K562 (cell line): ENCODE results near the gene DBP. TPM values are rescaled to one million over a fixed set of nuclear protein-coding genes. Genes with fewer than 3 reads are reported as not detected.

Source experiments
- ATAC-seq: fragments of 200-7000 bp; cut with Tn5 transposase; 3 replicates; pipeline ENCODE4 v1.9.1; 2020; ENCODE audit warnings: moderate library complexity
- BruUV-seq: library from RNA; stranded (reverse); fragments of 400-500 nt; replicated peaks from 2 replicates; lab custom pipeline; 2021; lab: Mats Ljungman, UMichigan
- CTCF ChIA-PET: fragments of 300-600 bp; formaldehyde crosslinking; extraction: SDS; loops from one replicate; lab custom pipeline; 2021; ENCODE audit warnings: low intra/inter-chr PET ratio; lab: Yijun Ruan, JAX
- POLR2A ChIA-PET: fragments of 300-600, 350-650 bp; sonication (Branson Sonifier 250); formaldehyde crosslinking; extraction: SDS; loops from one replicate; lab custom pipeline; 2021; ENCODE audit warnings: antibody characterized with exemption, inconsistent platforms; lab: Yijun Ruan, JAX
- DNase-seq, 4 experiments: peaks; one replicate each; pipeline versions ENCODE4 v3.0.0 to v3.0.0-alpha.2; 2011 to 2018; ENCODE audit warnings: low spot score in 3 of 4, mixed read lengths in 3 of 4; ENCODE audit errors: extremely low read depth in 1 of 4
- FAIRE-seq: peaks from 2 replicates; lab custom pipeline; 2011; peaks lifted over from hg19 to GRCh38; lab: Jason Lieb, UNC
- H2AFZ ChIP-seq: 2 replicates; pipeline ENCODE4 v1.6.0; 2011; ENCODE audit warnings: low read depth, low read length, control low read depth, inconsistent platforms
- H3K27ac ChIP-seq: fragments of 200-600 bp; 3 replicates; pipeline ENCODE4 v1.8.0; 2011; ENCODE audit warnings: low read depth, mild to moderate bottlenecking, control low read depth, inconsistent platforms, low read length, moderate library complexity, mixed read lengths; ENCODE audit errors: extremely low read depth
- H3K27me3 ChIP-seq, 2 experiments: fragments of 300-600 bp in 1 of 2; 2 replicates in 1 of 2; 3 replicates in 1 of 2; pipeline versions ENCODE4 v1.6.0 to v1.8.0; 2011; ENCODE audit warnings: inconsistent platforms in 2 of 2, low read length in 2 of 2, mild to moderate bottlenecking in 1 of 2, mixed read lengths in 1 of 2, moderate library complexity in 1 of 2; ENCODE audit not compliant: control insufficient read depth in 2 of 2, insufficient read depth in 2 of 2
- H3K36me3 ChIP-seq: fragments of 300-600 bp; 3 replicates; pipeline ENCODE4 v1.8.0; 2011; ENCODE audit warnings: mild to moderate bottlenecking, low read length, inconsistent platforms; ENCODE audit not compliant: control insufficient read depth, insufficient read depth
- H3K4me1 ChIP-seq, 2 experiments: fragments of 200-600 bp in 1 of 2; replicated peaks in 1 of 2; 2 replicates in 1 of 2; 3 replicates in 1 of 2; pipeline versions ENCODE4 v1.5.1 to v1.8.0; 2011; ENCODE audit warnings: inconsistent platforms in 2 of 2, low read length in 2 of 2, mild to moderate bottlenecking in 1 of 2, mixed read lengths in 1 of 2, moderate library complexity in 1 of 2; ENCODE audit not compliant: control insufficient read depth in 2 of 2, insufficient read depth in 2 of 2
- H3K4me2 ChIP-seq: 2 replicates; pipeline ENCODE4 v1.6.1; 2011; ENCODE audit warnings: low read length, control low read depth, inconsistent platforms, mixed read lengths; ENCODE audit not compliant: insufficient read depth
- H3K4me3 ChIP-seq: fragments of 200-600 bp; sonication (generic), shearing (Covaris generic); 2 replicates; pipeline ENCODE4 v1.5.1; 2016; ENCODE audit warnings: control low read depth, inconsistent platforms
- H3K79me2 ChIP-seq: fragments of 200-600 bp; 3 replicates; pipeline ENCODE4 v1.8.0; 2011; ENCODE audit warnings: low read length, inconsistent platforms; ENCODE audit not compliant: control insufficient read depth, insufficient read depth
- H3K9ac ChIP-seq, 2 experiments: 2 replicates each; pipeline versions ENCODE4 v1.6.0 to v1.6.1; 2011; ENCODE audit warnings: low read depth in 2 of 2, low read length in 2 of 2, control low read depth in 1 of 2, inconsistent platforms in 1 of 2, mild to moderate bottlenecking in 1 of 2, mixed read lengths in 1 of 2; ENCODE audit not compliant: insufficient read depth in 1 of 2
- H3K9me1 ChIP-seq: one replicate; pipeline ENCODE4 v1.6.0; 2011; ENCODE audit warnings: inconsistent platforms, mild to moderate bottlenecking, low read length, moderate library complexity; ENCODE audit not compliant: control insufficient read depth, insufficient read depth
- H3K9me3 ChIP-seq: replicated peaks from 2 replicates; pipeline ENCODE4 v1.5.1; 2011; ENCODE audit warnings: low read depth, low read length, inconsistent platforms; ENCODE audit not compliant: control insufficient read depth, insufficient read depth
- H4K20me1 ChIP-seq: replicated peaks from 2 replicates; pipeline ENCODE4 v1.6.1; 2011; ENCODE audit warnings: low read length, inconsistent platforms, mixed read lengths; ENCODE audit not compliant: control insufficient read depth, insufficient read depth
- GABPB1 ChIP-seq: sonication (generic); formaldehyde crosslinking; IDR thresholded peaks from 2 replicates; pipeline ENCODE4 v1.8.0; 2022; ENCODE audit warnings: mild to moderate bottlenecking, missing genetic modification reagents
- MEF2D ChIP-seq: conservative IDR thresholded peaks from 2 replicates; pipeline ENCODE4 v1.6.1; 2016; ENCODE audit warnings: low read depth, missing genetic modification characterization, missing compliant biosample characterization
- POLR2G ChIP-seq: fragments of 200-400 bp; formaldehyde crosslinking; IDR thresholded peaks from 2 replicates; pipeline ENCODE4 v1.6.1; 2017; ENCODE audit warnings: low read depth, mild to moderate bottlenecking, antibody characterized with exemption, low read length, moderate library complexity
- PTTG1 ChIP-seq: fragments of 450-650 bp; IDR thresholded peaks from 2 replicates; pipeline ENCODE4 v1.6.1; 2016; ENCODE audit warnings: low read depth, mild to moderate bottlenecking, missing genetic modification characterization, missing compliant biosample characterization
- RBFOX2 ChIP-seq: fragments of 200-400 bp; formaldehyde crosslinking; IDR thresholded peaks from 2 replicates; pipeline ENCODE4 v1.6.1; 2017; ENCODE audit warnings: low read depth, mild to moderate bottlenecking, low read length, moderate library complexity
- SREBF2 ChIP-seq: sonication (generic); formaldehyde crosslinking; IDR thresholded peaks from 2 replicates; pipeline ENCODE4 v1.4.0; 2020; ENCODE audit warnings: mild to moderate bottlenecking, missing genetic modification reagents
- TAF9B ChIP-seq: fragments of 450-650 bp; IDR thresholded peaks from 2 replicates; pipeline ENCODE4 v1.6.1; 2018; ENCODE audit warnings: mild to moderate bottlenecking; ENCODE audit not compliant: partially characterized antibody
- ZC3H11A ChIP-seq: IDR thresholded peaks from 2 replicates; pipeline ENCODE4 v1.6.1; 2012; ENCODE audit warnings: low read depth, low read length, improper control_type of control experiment
- ZNF584 ChIP-seq: fragments of 200-800 bp; sonication (Bioruptor generic); IDR thresholded peaks from 2 replicates; pipeline ENCODE4 v1.6.1; 2016; ENCODE audit warnings: low read depth, mild to moderate bottlenecking, missing genetic modification characterization, missing compliant biosample characterization
- WGBS: fragments of 100-300 bp; shearing (Covaris generic); methylation state at CpG from one replicate; pipeline ENCODE4 v1.1.6; 2016; ENCODE audit warnings: low coverage, mixed read lengths; ENCODE audit not compliant: insufficient coverage; ENCODE audit errors: missing lambda C conversion rate; 5-methylcytosine and 5-hydroxymethylcytosine counted together
- in situ Hi-C: fragments of 300-500 bp; cut with MboI; formaldehyde crosslinking; loops from 4 replicates; pipeline ENCODE4 v1.15.0; 2018; ENCODE audit warnings: inconsistent platforms, mixed read lengths
- intact Hi-C: fragments of 100-400 bp; cut with micrococcal nuclease; formaldehyde crosslinking; loops from 2 replicates; pipeline ENCODE4 v1.14.2; 2022
- polyA plus RNA-seq, 8 experiments: library from polyadenylated mRNA; depleted of rRNA in 4 of 8; stranded (reverse) in 5 of 8; unstranded in 3 of 8; fragments of >200 nt; fragmentation: Nextera tagmentation in 2 of 8; fragmentation: Illumina TruSeq in 1 of 8; extraction: Ambion mirVana in 2 of 8; extraction: Trizol in 1 of 8; gene quantifications; 2 replicates each; pipeline versions ENCODE4 v1.2.1 to v1.2.3, GENCODE V29; 2011 to 2014; ENCODE audit warnings: inconsistent platforms in 1 of 8, missing spikeins in 1 of 8
- total RNA-seq, 7 experiments: library from RNA; depleted of rRNA in 6 of 7; stranded (reverse); fragments of >200 nt in 6 of 7; fragmentation: Illumina TruSeq in 2 of 7; extraction: Trizol in 2 of 7; gene quantifications; 2 replicates each; pipeline versions ENCODE4 v1.2.1 to v1.2.3, GENCODE V29; 2011 to 2021; ENCODE audit warnings: low replicate concordance in 1 of 7
- TF ChIP-seq, protein P1 (sequence below): fragments of 250-450 bp; sonication (Bioruptor Pico); IDR thresholded peaks from 2 replicates; pipeline ENCODE4 v1.5.0; 2020; ENCODE audit warnings: mild to moderate bottlenecking

The DBP gene
- total and polyA plus RNA-seq, 9 of the 15 experiments (the other 6 are each of a cell fraction or from before 2014, with no cell fraction given), result 0.25 to 5.5 (median 1.8) TPM

- ChIA-PET POLR2A (interaction anchor here (0.6 to 1.3 kb wide), 4 partner anchors 8 to 112 kb away, joined by 3 to 4 read pairs (median 4); partner anchors contain the start of genes FAM83E, RPL18 and SPHK2), CTCF (no interaction called here)
- BruUV-seq, result no TSS peak
- no peaks in the 10 kb centered on the region for H3K79me2 ChIP-seq
- peak overlapping the region in 1 of 2 experiments; percentile 71; a peak in 2 of 4 replicates for H3K9ac ChIP-seq
- H2AFZ ChIP-seq, result no peak overlapping the region
- no peak for TF ChIP-seq ZNF584
- H3K27me3 ChIP-seq, result no peaks in the 10 kb centered on the region
- H3K9me1 ChIP-seq, result no peaks in the 10 kb centered on the region
- H3K4me1 ChIP-seq, result peaks cover 16 to 70% of the 10 kb centered on the region in 2 experiments
- intact Hi-C loops, result no loop called here
- no peak overlapping the region for H3K4me2 ChIP-seq
- no peaks in the 10 kb centered on the region for H3K9me3 ChIP-seq
- H3K4me3 ChIP-seq, result no peak overlapping the region
- H4K20me1 ChIP-seq, result no peaks in the 10 kb centered on the region
- ATAC-seq (no peak), DNase-seq (no peak), FAIRE-seq (no peak)
- no peak overlapping the region for H3K27ac ChIP-seq
- WGBS, result 32% methylated on average over 2 of the region's 6 CpGs
- in situ Hi-C loops, result no loop called here
- H3K36me3 ChIP-seq, result peaks cover 5% of the 10 kb centered on the region; the same call in 1 of the 3 replicates
These were observed 9.8 kb downstream of the DBP start for GRCh38 chr19:48627201-48627864.

GRCh38 chr19:48625891-48626327, 11.3 kb downstream of the DBP start:
- H3K27me3 ChIP-seq, result no peaks in the 10 kb centered on the region
- BruUV-seq, result no TSS peak
- H3K9me1 ChIP-seq, result no peaks in the 10 kb centered on the region
- no peak for FAIRE-seq
- in situ Hi-C loops (no loop called here), intact Hi-C loops (no loop called here)
- H3K27ac ChIP-seq, result no peak overlapping the region
- H2AFZ ChIP-seq, result no peak overlapping the region
- H3K4me3 ChIP-seq, result no peak overlapping the region
- no peak for TF ChIP-seq TAF9B
- TF ChIP-seq, protein P1, sequence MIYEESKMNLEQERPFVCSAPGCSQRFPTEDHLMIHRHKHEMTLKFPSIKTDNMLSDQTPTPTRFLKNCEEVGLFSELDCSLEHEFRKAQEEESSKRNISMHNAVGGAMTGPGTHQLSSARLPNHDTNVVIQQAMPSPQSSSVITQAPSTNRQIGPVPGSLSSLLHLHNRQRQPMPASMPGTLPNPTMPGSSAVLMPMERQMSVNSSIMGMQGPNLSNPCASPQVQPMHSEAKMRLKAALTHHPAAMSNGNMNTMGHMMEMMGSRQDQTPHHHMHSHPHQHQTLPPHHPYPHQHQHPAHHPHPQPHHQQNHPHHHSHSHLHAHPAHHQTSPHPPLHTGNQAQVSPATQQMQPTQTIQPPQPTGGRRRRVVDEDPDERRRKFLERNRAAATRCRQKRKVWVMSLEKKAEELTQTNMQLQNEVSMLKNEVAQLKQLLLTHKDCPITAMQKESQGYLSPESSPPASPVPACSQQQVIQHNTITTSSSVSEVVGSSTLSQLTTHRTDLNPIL (CRISPR knock-in tag), result no peak
- TF ChIP-seq GABPB1 (CRISPR knock-in tag), result no peak
- peak; percentile 42; the same call in 1 of the 2 replicates for TF ChIP-seq POLR2G
- TF ChIP-seq ZNF584, result no peak
- 0 out of 2 replicates have a peak, but pooled peaks have one; percentile 17 for TF ChIP-seq RBFOX2
- TF ChIP-seq PTTG1 (tag), result no peak
- no peak for TF ChIP-seq SREBF2 (CRISPR knock-in tag)
- no peak for TF ChIP-seq MEF2D
- TF ChIP-seq ZC3H11A, result no peak
- no peaks in the 10 kb centered on the region for H3K9me3 ChIP-seq
- ChIA-PET CTCF (no interaction called here), POLR2A (interaction anchor here (0.9 kb wide), 1 partner anchor 11 kb away, joined by 3 read pairs; the partner anchor contains the start of gene DBP)
- peaks cover 5% of the 10 kb centered on the region; the same call in 1 of the 3 replicates for H3K36me3 ChIP-seq
- no peaks in the 10 kb centered on the region for H3K79me2 ChIP-seq
- no peak for DNase-seq
- no peak overlapping the region for H3K4me2 ChIP-seq
- no peaks in the 10 kb centered on the region for H4K20me1 ChIP-seq
- peaks cover 16 to 69% of the 10 kb centered on the region in 2 experiments for H3K4me1 ChIP-seq
- no peak for ATAC-seq
- H3K9ac ChIP-seq, result peak overlapping the region in 1 of 2 experiments; percentile 11; a peak in 2 of 4 replicates
- 92% methylated on average over 20 of the region's 30 CpGs for WGBS
